Metanephros (tissue), 2 donors: ENCODE measurements around the gene TUBA1B. TPM values are rescaled to one million over a fixed set of nuclear protein-coding genes. Genes with fewer than 3 reads are reported as not detected.

Experiments used
- small RNA-seq: library from RNA; depleted of rRNA; stranded (forward); fragments of <200 nt; gene quantifications from one replicate; pipeline ENCODE3, GENCODE V24; 2014; ENCODE audit warnings: low replicate concordance
- total RNA-seq: library from RNA; depleted of rRNA; stranded (reverse); fragments of >200 nt; gene quantifications from one replicate; pipeline ENCODE4 v1.2.3, GENCODE V29; 2014

Gene TUBA1B
- total RNA-seq = 596 TPM

GRCh38 chr12:49131051-49131893 is at the start of gene TUBA1B:
TUBA1B (minus strand) TSS chr12:49131395; CDS start chr12:49131300, 95 bp downstream.

GRCh38 chr12:49110464-49111155 is 20.6 kb downstream of the TUBA1B start, which contains the start of gene LMBR1L:
LMBR1L (minus strand) TSS chr12:49110847; CDS start chr12:49110555, 292 bp downstream.

GRCh38 chr12:49094160-49094974 is 36.8 kb downstream of the TUBA1B start, which contains the start of gene DHH:
DHH (minus strand) TSS chr12:49094801; CDS start chr12:49094512, 289 bp downstream.

Small RNA genes lying within 50 kb of the gene (small RNA-seq; reads per million reads assigned to genes)
- not detected for gene RF00019

Other genes with a start within 250 kb of the TUBA1B start
- 11.3 TPM for gene FKBP11, start 205.9 kb downstream of the TUBA1B start, total RNA-seq
- gene ARF3, start 173.9 kb downstream of the TUBA1B start, total RNA-seq = 42.2 TPM
- gene WNT10B, start 159.7 kb downstream of the TUBA1B start, total RNA-seq = not detected
- not detected for gene WNT1, start 153.1 kb downstream of the TUBA1B start, total RNA-seq
- gene DDN, start 132.0 kb downstream of the TUBA1B start, total RNA-seq = 23.6 TPM
- 38.2 TPM for gene PRKAG1, start 112.6 kb downstream of the TUBA1B start, total RNA-seq
- 80.5 TPM for gene KMT2D, start 70.6 kb downstream of the TUBA1B start, total RNA-seq
- gene RHEBL1, start 61.4 kb downstream of the TUBA1B start, total RNA-seq = 1.3 TPM
- gene DHH, start 36.6 kb downstream of the TUBA1B start, total RNA-seq = 0.88 TPM
- 69.4 TPM for gene LMBR1L, start 20.5 kb downstream of the TUBA1B start, total RNA-seq
- 311 TPM for gene TUBA1A, start 57.7 kb upstream of the TUBA1B start, total RNA-seq
- 105 TPM for gene TUBA1C, start 133.7 kb upstream of the TUBA1B start, total RNA-seq
- gene PRPH, start 163.8 kb upstream of the TUBA1B start, total RNA-seq = 0.18 TPM
- 13.0 TPM for gene TROAP, start 191.9 kb upstream of the TUBA1B start, total RNA-seq
- 1.1 TPM for gene C1QL4, start 205.8 kb upstream of the TUBA1B start, total RNA-seq
- 14.1 TPM for gene DNAJC22, start 215.5 kb upstream of the TUBA1B start, total RNA-seq
- gene SPATS2, start 236.1 kb upstream of the TUBA1B start, total RNA-seq = 33.9 TPM